H9 (cell line): ENCODE results near the gene KLK11. TPM values are rescaled to one million over a fixed set of nuclear protein-coding genes. Genes with fewer than 3 reads are reported as not detected.
A peak's percentile ranks its signal among the peaks of the same experiment; 100 is the strongest.

Experiments
- DNase-seq: peaks from one replicate; pipeline ENCODE4 v3.0.0-alpha.2; 2017
- H2AFZ ChIP-seq: one replicate; pipeline ENCODE4 v1.6.1; 2013; ENCODE audit warnings: mild to moderate bottlenecking, low read length, control low read depth, moderate library complexity
- H2AK5ac ChIP-seq: 2 replicates; pipeline ENCODE4 v1.6.1; 2013; ENCODE audit warnings: low read length, control low read depth, mixed read lengths; ENCODE audit not compliant: insufficient read length
- H2BK120ac ChIP-seq: one replicate; pipeline ENCODE4 v1.6.1; 2013; ENCODE audit warnings: low read depth, mild to moderate bottlenecking, low read length, control low read depth, inconsistent platforms; ENCODE audit not compliant: poor library complexity, severe bottlenecking
- H2BK12ac ChIP-seq: 2 replicates; pipeline ENCODE4 v1.6.1; 2013; ENCODE audit warnings: low read length, control low read depth, mixed read lengths, low read depth; ENCODE audit not compliant: insufficient read length
- H2BK15ac ChIP-seq: 2 replicates; pipeline ENCODE4 v1.6.1; 2013; ENCODE audit warnings: low read depth, low read length, control low read depth
- H2BK20ac ChIP-seq: one replicate; pipeline ENCODE4 v1.6.1; 2013; ENCODE audit warnings: low read depth, mild to moderate bottlenecking, low read length, control low read depth, inconsistent platforms; ENCODE audit not compliant: poor library complexity, severe bottlenecking
- H2BK5ac ChIP-seq: 2 replicates; pipeline ENCODE4 v1.6.1; 2013; ENCODE audit warnings: low read length, control low read depth, mixed read lengths; ENCODE audit not compliant: insufficient read length
- H3K14ac ChIP-seq: 2 replicates; pipeline ENCODE4 v1.6.1; 2013; ENCODE audit warnings: low read length, control low read depth; ENCODE audit not compliant: insufficient read depth
- H3K18ac ChIP-seq: 2 replicates; pipeline ENCODE4 v1.6.1; 2013; ENCODE audit warnings: low read depth, mild to moderate bottlenecking, mixed read lengths, low read length, control low read depth; ENCODE audit not compliant: insufficient read length
- H3K23ac ChIP-seq: 2 replicates; pipeline ENCODE4 v1.6.1; 2013; ENCODE audit warnings: low read length, control low read depth, mixed read lengths, low read depth; ENCODE audit not compliant: insufficient read length
- H3K23me2 ChIP-seq: 2 replicates; pipeline ENCODE4 v1.6.1; 2013; ENCODE audit warnings: low read depth, mild to moderate bottlenecking, mixed read lengths, low read length, control low read depth; ENCODE audit not compliant: insufficient read length, poor library complexity, severe bottlenecking
- H3K27ac ChIP-seq: 2 replicates; pipeline ENCODE4 v1.5.1; 2013; ENCODE audit warnings: low read length, control low read depth, mixed read lengths, low read depth; ENCODE audit not compliant: insufficient read length
- H3K27me3 ChIP-seq: 2 replicates; pipeline ENCODE4 v1.6.1; 2013; ENCODE audit warnings: low read length, control low read depth, inconsistent platforms; ENCODE audit not compliant: insufficient read depth
- H3K4ac ChIP-seq: 2 replicates; pipeline ENCODE4 v1.6.1; 2013; ENCODE audit warnings: low read depth, mild to moderate bottlenecking, control low read depth, inconsistent platforms, low read length, moderate library complexity
- H3K4me1 ChIP-seq: 2 replicates; pipeline ENCODE4 v1.6.1; 2013; ENCODE audit warnings: low read length, control low read depth, inconsistent platforms; ENCODE audit not compliant: insufficient read depth
- H3K4me2 ChIP-seq: 2 replicates; pipeline ENCODE4 v1.6.1; 2013; ENCODE audit warnings: low read length, control low read depth, mixed read lengths; ENCODE audit not compliant: insufficient read length, insufficient read depth
- H3K56ac ChIP-seq: 2 replicates; pipeline ENCODE4 v1.6.1; 2013; ENCODE audit warnings: low read depth, mild to moderate bottlenecking, mixed read lengths, low read length, control low read depth; ENCODE audit not compliant: insufficient read length
- H3K79me1 ChIP-seq: 2 replicates; pipeline ENCODE4 v1.6.1; 2013; ENCODE audit warnings: low read depth, mild to moderate bottlenecking, moderate library complexity, low read length, control low read depth, inconsistent platforms; ENCODE audit not compliant: insufficient read depth, poor library complexity, severe bottlenecking
- H3K79me2 ChIP-seq: 2 replicates; pipeline ENCODE4 v1.6.1; 2013; ENCODE audit warnings: low read length, control low read depth, inconsistent platforms; ENCODE audit not compliant: insufficient read depth
- H3K9ac ChIP-seq: 2 replicates; pipeline ENCODE4 v1.6.1; 2013; ENCODE audit warnings: low read length, control low read depth, mixed read lengths; ENCODE audit not compliant: insufficient read length; ENCODE audit errors: extremely low read depth
- H3K9me3 ChIP-seq: one replicate; pipeline ENCODE4 v1.6.1; 2013; ENCODE audit warnings: low read depth, low read length, inconsistent platforms; ENCODE audit not compliant: control insufficient read depth
- H3T11ph ChIP-seq: one replicate; pipeline ENCODE4 v1.6.1; 2013; ENCODE audit warnings: mild to moderate bottlenecking, low read length, control low read depth, inconsistent platforms
- H4K20me1 ChIP-seq: one replicate; pipeline ENCODE4 v1.6.1; 2013; ENCODE audit not compliant: control insufficient read depth, insufficient read length, insufficient read depth
- H4K5ac ChIP-seq: 2 replicates; pipeline ENCODE4 v1.6.1; 2013; ENCODE audit warnings: low read depth, mild to moderate bottlenecking, mixed read lengths, low read length, control low read depth; ENCODE audit not compliant: insufficient read length
- H4K8ac ChIP-seq: replicated peaks from 2 replicates; pipeline ENCODE4 v1.6.1; 2013; ENCODE audit warnings: low read length, control low read depth, mixed read lengths, low read depth; ENCODE audit not compliant: insufficient read length
- H4K91ac ChIP-seq: 2 replicates; pipeline ENCODE4 v1.6.1; 2013; ENCODE audit warnings: low read depth, mild to moderate bottlenecking, moderate library complexity, mixed read lengths, low read length, control low read depth; ENCODE audit not compliant: insufficient read length
- H3K27ac Mint-ChIP-seq, 3 experiments: 2 replicates in 2 of 3; 3 replicates in 1 of 3; pipeline ENCODE4 v1.8.0; 2020 to 2021; ENCODE audit warnings: mixed read lengths in 3 of 3, mild to moderate bottlenecking in 1 of 3, moderate library complexity in 1 of 3
- H3K27me3 Mint-ChIP-seq: 2 replicates; pipeline ENCODE4 v1.8.0; 2021; ENCODE audit warnings: low read depth, mild to moderate bottlenecking, moderate library complexity, mixed read lengths
- H3K36me3 Mint-ChIP-seq, 3 experiments: 2 replicates in 2 of 3; 3 replicates in 1 of 3; pipeline ENCODE4 v1.8.0; 2020 to 2021; ENCODE audit warnings: low read depth in 3 of 3, mixed read lengths in 3 of 3; ENCODE audit not compliant: insufficient read depth in 1 of 3
- H3K4me1 Mint-ChIP-seq, 2 experiments: 2 replicates each; pipeline ENCODE4 v1.8.0; 2020; ENCODE audit warnings: mixed read lengths in 2 of 2
- H3K4me3 Mint-ChIP-seq, 2 experiments: 2 replicates in 1 of 2; 3 replicates in 1 of 2; pipeline ENCODE4 v1.8.0; 2020 to 2021; ENCODE audit warnings: mild to moderate bottlenecking in 2 of 2, mixed read lengths in 2 of 2, moderate library complexity in 1 of 2
- H3K9me3 Mint-ChIP-seq, 2 experiments: 2 replicates in 1 of 2; 3 replicates in 1 of 2; pipeline ENCODE4 v1.8.0; 2020; ENCODE audit warnings: mild to moderate bottlenecking in 2 of 2, mixed read lengths in 2 of 2, moderate library complexity in 1 of 2
- CTCF ChIP-seq: fragments of 200-600 bp; sonication (generic); conservative IDR thresholded peaks from 3 replicates; pipeline ENCODE4 v1.8.0; 2021; ENCODE audit warnings: antibody characterized with exemption, mild to moderate bottlenecking
- WGBS: extraction: QIAGEN DNeasy Blood & Tissue Kit; methylation state at CpG from one replicate; pipeline ENCODE4 v1.1.7; 2013; ENCODE audit warnings: missing lambda C conversion rate, low lambda C conversion rate, mixed read lengths; ENCODE audit not compliant: insufficient read length; ENCODE audit errors: extremely low coverage; 5-methylcytosine and 5-hydroxymethylcytosine counted together
- total RNA-seq: library from RNA; stranded (reverse); gene quantifications from 2 replicates; pipeline ENCODE4 v1.2.1, GENCODE V29; 2021

Gene KLK11
- total RNA-seq, 1 experiment from 2014 or later: not detected

GRCh38 chr19:51064534-51065220 lies 38.3 kb upstream of the KLK11 start, which contains the start of gene KLK13:
KLK13 (minus strand) TSS chr19:51065092; CDS start chr19:51065067, 25 bp downstream.
- no CpG with 5 or more reads among the region's 38 CpGs for WGBS
- Histone ChIP-seq H2BK12ac (no peak within 1 kb of the TSS), H3K9ac (no peak within 1 kb of the TSS)

More at GRCh38 chr19:51064534-51065220, 38.3 kb upstream of the KLK11 start, which contains the start of gene KLK13:
- H3K79me1 ChIP-seq: no peaks in the 10 kb centered on the region
- Mint-ChIP-seq H3K9me3 (no peaks in the 10 kb centered on the region; a peak in 3 of 5 replicates), H3K27ac (no peak within 1 kb of the TSS), H3K4me1 (peaks cover 10 to 13% of the 10 kb centered on the region in 2 experiments), H3K4me3 (peak within 1 kb of the TSS; percentile 67 to 76), H3K36me3 (peaks cover 0 to 3% (median 0%) of the 10 kb centered on the region in 3 experiments; a peak in 2 of 7 replicates), H3K27me3 (peaks cover 9% of the 10 kb centered on the region)
- no peak for TF ChIP-seq CTCF
- H2BK5ac ChIP-seq: no peak within 1 kb of the TSS
- H3K23me2 ChIP-seq: peaks cover 5% of the 10 kb centered on the region
- H3K23ac ChIP-seq: no peak within 1 kb of the TSS
- no peak within 1 kb of the TSS for H2BK120ac ChIP-seq
- H3K4ac ChIP-seq: no peak within 1 kb of the TSS
- no peaks in the 10 kb centered on the region; the same call in 1 of the 2 replicates for H3K4me1 ChIP-seq
- H3K79me2 ChIP-seq: no peaks in the 10 kb centered on the region
- no peak within 1 kb of the TSS for H4K5ac ChIP-seq
- H3K56ac ChIP-seq: no peak within 1 kb of the TSS
- H4K8ac ChIP-seq: no peak within 1 kb of the TSS
- no peak within 1 kb of the TSS for H2AFZ ChIP-seq
- no peak within 1 kb of the TSS for H2AK5ac ChIP-seq
- H3K9me3 ChIP-seq: no peaks in the 10 kb centered on the region
- no peak within 1 kb of the TSS for H2BK15ac ChIP-seq
- no peaks in the 10 kb centered on the region for H4K20me1 ChIP-seq
- H3K4me2 ChIP-seq: peak within 1 kb of the TSS; percentile 85
- DNase-seq: peak; percentile 84
- no peak within 1 kb of the TSS for H3K27ac ChIP-seq
- H3K14ac ChIP-seq: peak within 1 kb of the TSS; percentile 54
- no peaks in the 10 kb centered on the region for H3K27me3 ChIP-seq
- H3T11ph ChIP-seq: no peak within 1 kb of the TSS
- H3K18ac ChIP-seq: no peak within 1 kb of the TSS
- H4K91ac ChIP-seq: no peak within 1 kb of the TSS
- H2BK20ac ChIP-seq: no peak within 1 kb of the TSS
